Gastrocnemius medialis (tissue), 4 donors: ENCODE results near the gene ITFG1.

Experiments used
- POLR2A ChIP-seq, 2 donors: fragments of 450-650 bp; IDR thresholded peaks; one replicate each; pipeline ENCODE4 v1.6.1; 2017; ENCODE audit warnings: antibody characterized with exemption in 2 of 2, mild to moderate bottlenecking in 2 of 2, moderate library complexity in 2 of 2
- TF ChIP-seq, protein P1 (sequence below), 5 experiments: fragments of 450-650 bp in 3 of 5; fragments of 200-600 bp in 2 of 5; sonication (generic) in 2 of 5; IDR thresholded peaks in 4 of 5; conservative IDR thresholded peaks in 1 of 5; 1 replicate in 4 of 5; 2 replicates in 1 of 5; pipeline ENCODE4 v1.5.1; 2016 to 2019; ENCODE audit warnings: antibody characterized with exemption in 5 of 5, mild to moderate bottlenecking in 3 of 5, moderate library complexity in 3 of 5

DNA sequence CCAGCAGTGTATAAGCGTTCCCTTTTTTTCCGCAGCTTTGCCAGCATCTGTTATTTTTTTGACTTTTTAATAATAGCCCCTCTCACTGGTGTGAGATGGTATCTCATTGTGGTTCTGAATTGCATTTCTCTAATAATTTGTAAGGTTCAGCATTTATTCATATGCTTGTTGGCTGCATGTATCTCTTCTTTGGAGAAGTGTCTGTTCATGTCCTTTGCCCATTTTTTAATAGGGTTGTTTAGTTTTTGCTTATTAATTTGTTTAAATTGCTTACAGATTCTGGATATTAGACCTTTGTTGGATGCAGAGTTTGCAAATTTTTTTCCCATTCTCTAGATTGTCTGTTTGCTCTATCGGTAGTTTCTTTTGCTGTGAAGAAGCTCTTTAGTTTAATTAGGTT is 27.2 kb upstream of the ITFG1 start:
- TF ChIP-seq, protein P1, sequence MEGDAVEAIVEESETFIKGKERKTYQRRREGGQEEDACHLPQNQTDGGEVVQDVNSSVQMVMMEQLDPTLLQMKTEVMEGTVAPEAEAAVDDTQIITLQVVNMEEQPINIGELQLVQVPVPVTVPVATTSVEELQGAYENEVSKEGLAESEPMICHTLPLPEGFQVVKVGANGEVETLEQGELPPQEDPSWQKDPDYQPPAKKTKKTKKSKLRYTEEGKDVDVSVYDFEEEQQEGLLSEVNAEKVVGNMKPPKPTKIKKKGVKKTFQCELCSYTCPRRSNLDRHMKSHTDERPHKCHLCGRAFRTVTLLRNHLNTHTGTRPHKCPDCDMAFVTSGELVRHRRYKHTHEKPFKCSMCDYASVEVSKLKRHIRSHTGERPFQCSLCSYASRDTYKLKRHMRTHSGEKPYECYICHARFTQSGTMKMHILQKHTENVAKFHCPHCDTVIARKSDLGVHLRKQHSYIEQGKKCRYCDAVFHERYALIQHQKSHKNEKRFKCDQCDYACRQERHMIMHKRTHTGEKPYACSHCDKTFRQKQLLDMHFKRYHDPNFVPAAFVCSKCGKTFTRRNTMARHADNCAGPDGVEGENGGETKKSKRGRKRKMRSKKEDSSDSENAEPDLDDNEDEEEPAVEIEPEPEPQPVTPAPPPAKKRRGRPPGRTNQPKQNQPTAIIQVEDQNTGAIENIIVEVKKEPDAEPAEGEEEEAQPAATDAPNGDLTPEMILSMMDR (IDR thresholded peaks at IDR 0.05 in 4 of 5, conservative IDR thresholded peaks at IDR 0.05 in 1 of 5), result no peak
- TF ChIP-seq POLR2A (IDR thresholded peaks at IDR 0.05), result no peak
